ENCODE data around the gene EPS8.

EPS8 gene

GRCh38 chr12:15688202-15688736, 100.9 kb downstream of the EPS8 start:
- DNase-seq: no peak

GRCh38 chr12:15687583-15687982, 101.6 kb downstream of the EPS8 start:
- no peak for DNase-seq

- DNase-seq: peak; percentile 21
These were observed 104.1 kb downstream of the EPS8 start for GRCh38 chr12:15684896-15685658.

GRCh38 chr12:15682826-15683225, 106.4 kb downstream of the EPS8 start:
- DNase-seq: no peak

- DNase-seq: no peak
These were observed 110.0 kb downstream of the EPS8 start for GRCh38 chr12:15679151-15679550.

GRCh38 chr12:15677726-15678201, 111.4 kb downstream of the EPS8 start:
- no peak for DNase-seq

- peak; percentile 8 for DNase-seq
These were observed 112.0 kb downstream of the EPS8 start for GRCh38 chr12:15677228-15677627.

- peak; percentile 54 for DNase-seq
These were observed 116.4 kb downstream of the EPS8 start for GRCh38 chr12:15672671-15673270.

- DNase-seq: no peak
These were observed 118.4 kb downstream of the EPS8 start for GRCh38 chr12:15670756-15671155.

GRCh38 chr12:15669256-15669948, 119.8 kb downstream of the EPS8 start:
- DNase-seq: no peak

GRCh38 chr12:15664491-15664890, 124.7 kb downstream of the EPS8 start:
- no peak for DNase-seq

- DNase-seq: no peak
These were observed 126.1 kb downstream of the EPS8 start for GRCh38 chr12:15662983-15663659.

GRCh38 chr12:15662303-15662980, 126.7 kb downstream of the EPS8 start:
- no peak for DNase-seq

GRCh38 chr12:15651371-15651770, 137.8 kb downstream of the EPS8 start:
- DNase-seq: no peak

GRCh38 chr12:15650399-15651128, 138.6 kb downstream of the EPS8 start:
- no peak for DNase-seq

- no peak for DNase-seq
These were observed 139.8 kb downstream of the EPS8 start for GRCh38 chr12:15649347-15649746.

- no peak for DNase-seq
These were observed 140.6 kb downstream of the EPS8 start for GRCh38 chr12:15648558-15648957.

GRCh38 chr12:15646581-15646980, 142.6 kb downstream of the EPS8 start:
- no peak for DNase-seq

GRCh38 chr12:15644700-15645099, 144.5 kb downstream of the EPS8 start:
- no peak for DNase-seq

GRCh38 chr12:15638231-15638630, 151.0 kb downstream of the EPS8 start:
- no peak for DNase-seq

- peak; percentile 24 for DNase-seq
These were observed 152.9 kb downstream of the EPS8 start for GRCh38 chr12:15636060-15636890.
